Coronary artery (tissue), 2 donors: ENCODE measurements around the gene EVI2A.
A peak's percentile ranks its signal among the peaks of the same experiment; 100 is the strongest.

Experiments used
- DNase-seq: peaks from one replicate; pipeline ENCODE4 v3.0.0-alpha.2; 2017; ENCODE audit warnings: low spot score
- H3K27ac ChIP-seq, 2 donors: fragments of 200-600 bp; sonication (generic); one replicate each; pipeline ENCODE4 v1.5.1; 2016 to 2019
- H3K4me3 ChIP-seq: fragments of 200-600 bp; sonication (generic); 2 replicates; pipeline ENCODE4 v1.5.1; 2016; ENCODE audit warnings: mild to moderate bottlenecking, moderate library complexity
- CTCF ChIP-seq: fragments of 200-600 bp; sonication (generic); IDR thresholded peaks from one replicate; pipeline ENCODE4 v1.5.1; 2019; ENCODE audit warnings: antibody characterized with exemption

The EVI2A gene

GRCh38 chr17:31321966-31322365 lies 544 bp upstream of the EVI2A start:
- H3K27ac ChIP-seq: no peak overlapping the region

GRCh38 chr17:31320791-31321190 lies 631 bp downstream of the EVI2A start:
- Histone ChIP-seq H3K4me3 (peak overlapping the region; percentile 50), H3K27ac (peak overlapping the region in 1 of 2 donors; percentile 61)
- DNase-seq: no peak
- no peak for TF ChIP-seq CTCF

More at GRCh38 chr17:31321966-31322365, 544 bp upstream of the EVI2A start:
- no peak for DNase-seq
- no peak overlapping the region for H3K4me3 ChIP-seq
- no peak for TF ChIP-seq CTCF

GRCh38 chr17:31320241-31320640 lies 1.2 kb downstream of the EVI2A start:
- Histone ChIP-seq H3K4me3 (peak overlapping the region; percentile 50), H3K27ac (no peak overlapping the region)
- no peak for DNase-seq
- no peak for TF ChIP-seq CTCF

GRCh38 chr17:31318851-31319661 lies 2.4 kb downstream of the EVI2A start:
- no peak for TF ChIP-seq CTCF
- no peak for DNase-seq
- Histone ChIP-seq H3K4me3 (peak overlapping the region; percentile 33), H3K27ac (peak overlapping the region in 1 of 2 donors; percentile 72)

GRCh38 chr17:31318298-31318801 lies 3.1 kb downstream of the EVI2A start:
- no peak for DNase-seq
- no peak for TF ChIP-seq CTCF
- Histone ChIP-seq H3K27ac (peak overlapping the region in 1 of 2 donors; percentile 72), H3K4me3 (peak overlapping the region; percentile 33)

GRCh38 chr17:31314782-31315100 lies 6.7 kb downstream of the EVI2A start:
- DNase-seq: no peak
- Histone ChIP-seq H3K27ac (peak overlapping the region in 1 of 2 donors; percentile 18), H3K4me3 (no peak overlapping the region)
- TF ChIP-seq CTCF: no peak
